ENCODE results near the gene LHB. TPM values are rescaled to one million over a fixed set of nuclear protein-coding genes. Genes with fewer than 3 reads are reported as not detected.

Gene LHB
- total and polyA plus RNA-seq, 2 of the 4 experiments (the other 2 are of a cell fraction): not detected

DNA sequence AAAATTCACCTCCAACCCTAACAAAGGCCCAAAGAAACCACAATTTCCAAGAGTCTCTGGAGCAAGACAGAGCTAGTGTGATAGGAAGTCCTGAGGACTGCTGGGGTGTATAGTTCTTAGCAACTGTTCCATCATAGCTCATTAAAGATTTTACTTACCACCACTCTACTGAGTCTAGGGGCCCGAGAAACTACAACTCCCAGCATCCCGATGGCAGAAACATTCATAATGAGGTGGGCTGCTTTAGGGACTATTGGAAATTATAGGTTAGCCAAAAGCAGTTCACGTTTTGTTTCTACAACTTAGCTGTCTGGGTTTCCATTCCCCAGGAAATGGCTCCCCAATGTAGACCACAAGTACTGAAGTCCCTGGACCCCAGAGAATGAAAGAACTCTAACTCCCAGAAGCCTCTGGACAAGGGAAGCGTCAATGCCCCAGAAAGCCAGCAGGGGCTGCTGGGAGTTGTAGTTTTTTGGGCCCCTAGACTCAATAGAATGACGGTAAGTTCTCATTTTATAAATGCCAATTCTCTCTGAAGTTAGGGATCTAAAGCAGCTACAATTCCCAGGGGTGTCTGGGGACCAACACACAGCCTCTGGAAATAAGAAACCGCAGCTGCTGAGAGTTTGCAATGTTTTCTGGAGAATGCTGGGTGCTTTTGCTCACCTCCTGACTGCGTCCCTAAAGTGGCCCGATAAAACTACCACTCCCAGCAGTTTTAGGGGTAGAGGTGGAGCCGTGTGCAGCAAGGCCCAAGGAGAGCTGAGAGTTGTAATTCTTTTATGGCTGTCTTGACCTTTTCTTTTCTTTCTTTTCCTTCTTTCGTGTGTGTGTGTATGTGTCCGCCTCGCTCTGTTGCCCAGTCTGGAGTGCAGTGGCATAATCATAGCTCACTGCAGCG, 40.7 kb downstream of the LHB start:
- Histone ChIP-seq H3K23ac (ENCODE audit: low read depth, low read length) (no peak overlapping the region), H4K20me1 (ENCODE audit: insufficient read depth, low read length) (peaks cover 11% of the 10 kb centered on the region), H3K27ac (ENCODE audit: insufficient read depth, low read length) (no peak overlapping the region), H4K91ac (ENCODE audit: insufficient read depth, low read depth, low read length) (no peak overlapping the region), H4K5ac (ENCODE audit: low read depth, low read length) (no peak overlapping the region), H3K56ac (ENCODE audit: extremely low read depth, insufficient read depth, low read length) (no peak overlapping the region), H3K36me3 (ENCODE audit: control insufficient read depth, insufficient read depth, low read length) (peaks cover 38% of the 10 kb centered on the region), H3K9ac (ENCODE audit: low read depth, low read length) (no peak overlapping the region), H3K4me3 (ENCODE audit: insufficient read depth, low read depth, low read length) (no peak overlapping the region), H3K14ac (replicated peaks; ENCODE audit: low read depth, low read length) (no peak overlapping the region), H3K27me3 (ENCODE audit: control insufficient read depth, insufficient read depth, low read length) (no peaks in the 10 kb centered on the region), H2BK5ac (ENCODE audit: low read depth, low read length, poor library complexity, severe bottlenecking) (no peak overlapping the region), H2BK15ac (ENCODE audit: low read depth, low read length) (no peak overlapping the region; the same call in 2 of the 3 replicates), H2AFZ (replicated peaks; ENCODE audit: low read length, poor library complexity) (peak overlapping the region; percentile 43), H3K9me1 (ENCODE audit: insufficient read depth, low read length) (peaks cover 11% of the 10 kb centered on the region), H2BK120ac (ENCODE audit: low read depth, low read length) (no peak overlapping the region), H3K4ac (ENCODE audit: low read depth, low read length) (no peak overlapping the region), H3K4me1 (ENCODE audit: control insufficient read depth, insufficient read depth, low read length) (peaks cover 7% of the 10 kb centered on the region), H3K79me1 (ENCODE audit: low read depth in 1 of 2, low read length in 2 of 2) (peaks cover 7 to 35% of the 10 kb centered on the region in 2 experiments; a peak in 3 of 4 replicates), H2AK9ac (replicated peaks; ENCODE audit: low read depth, low read length, poor library complexity) (no peak overlapping the region), H3K4me2 (ENCODE audit: low read depth, low read length) (no peak overlapping the region), H2BK20ac (ENCODE audit: low read depth, low read length) (no peak overlapping the region), H2AK5ac (ENCODE audit: low read depth, low read length) (peak overlapping the region; percentile 33; the same call in 1 of the 2 replicates), H4K8ac (ENCODE audit: low read depth in 2 of 2, low read length in 2 of 2) (peak overlapping the region in 1 of 2 experiments; percentile 40; a peak in 1 of 4 replicates), H3K9me3 (ENCODE audit: control insufficient read depth, insufficient read depth, low read length) (no peaks in the 10 kb centered on the region), H3K18ac (ENCODE audit: low read depth, low read length) (no peak overlapping the region)
- no CpG with 5 or more reads among the region's 13 CpGs for WGBS, 2 experiments (ENCODE audit: extremely low coverage in 2 of 2, insufficient read length in 1 of 2)
- DNase-seq (no peak), ATAC-seq (ENCODE audit: low read depth) (no peak)
- CTCF ChIA-PET: interaction anchor here (0.9 kb wide), 1 partner anchor 232 kb away, joined by 3 read pairs; no protein-coding TSS in a partner anchor
- BruUV-seq (replicated peaks): no TSS peak
- POLR2A ChIA-PET (ENCODE audit: unreplicated experiment): interaction anchor here (0.7 kb wide), 1 partner anchor 104 kb away, joined by 13 read pairs; no protein-coding TSS in a partner anchor
- intact Hi-C loops (cut with micrococcal nuclease) (no loop called here), in situ Hi-C loops (cut with MboI; ENCODE audit: low sequenced_read_pairs) (no loop called here), dilution Hi-C loops (cut with HindIII; ENCODE audit: low sequenced_read_pairs, unreplicated experiment) (no loop called here)
- TF ChIP-seq RAD21 (IDR thresholded peaks at IDR 0.05; ENCODE audit: low read length) (no peak), MAZ (IDR thresholded peaks at IDR 0.05; ENCODE audit: borderline replicate concordance, low read depth, low read length) (no peak), CHD1 (IDR thresholded peaks at IDR 0.05; ENCODE audit: low read depth, low read length) (no peak), SMC3 (IDR thresholded peaks at IDR 0.05; ENCODE audit: low read depth, low read length) (no peak), FOS (IDR thresholded peaks at IDR 0.05; ENCODE audit: low read depth, low read length) (no peak), RCOR1 (IDR thresholded peaks at IDR 0.05; ENCODE audit: insufficient replicate concordance, low read length) (no peak), POLR2A (IDR thresholded peaks at IDR 0.05; ENCODE audit: low read depth, low read length) (no peak), MXI1 (IDR thresholded peaks at IDR 0.05; ENCODE audit: borderline replicate concordance, low read depth, low read length) (no peak), MAFK (IDR thresholded peaks at IDR 0.05; ENCODE audit: low read depth, low read length) (no peak)
- TF ChIP-seq, protein P1, sequence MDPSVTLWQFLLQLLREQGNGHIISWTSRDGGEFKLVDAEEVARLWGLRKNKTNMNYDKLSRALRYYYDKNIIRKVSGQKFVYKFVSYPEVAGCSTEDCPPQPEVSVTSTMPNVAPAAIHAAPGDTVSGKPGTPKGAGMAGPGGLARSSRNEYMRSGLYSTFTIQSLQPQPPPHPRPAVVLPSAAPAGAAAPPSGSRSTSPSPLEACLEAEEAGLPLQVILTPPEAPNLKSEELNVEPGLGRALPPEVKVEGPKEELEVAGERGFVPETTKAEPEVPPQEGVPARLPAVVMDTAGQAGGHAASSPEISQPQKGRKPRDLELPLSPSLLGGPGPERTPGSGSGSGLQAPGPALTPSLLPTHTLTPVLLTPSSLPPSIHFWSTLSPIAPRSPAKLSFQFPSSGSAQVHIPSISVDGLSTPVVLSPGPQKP (IDR thresholded peaks at IDR 0.05; ENCODE audit: borderline replicate concordance, low read depth, low read length): no peak

Measured in IMR-90 (cell line).